Peyer's patch (tissue), 4 donors: ENCODE measurements around the gene OXT.

Experiments used
- CTCF ChIP-seq, 6 experiments: fragments of 450-650 bp in 4 of 6; fragments of 200-600 bp in 2 of 6; sonication (generic) in 1 of 6; IDR thresholded peaks; one replicate each; pipeline ENCODE4 v1.5.1; 2017 to 2019; ENCODE audit warnings: antibody characterized with exemption in 6 of 6, mild to moderate bottlenecking in 3 of 6, moderate library complexity in 1 of 6
- POLR2A ChIP-seq, 2 donors: fragments of 450-650 bp; IDR thresholded peaks; one replicate each; pipeline ENCODE4 v1.5.1; 2017; ENCODE audit warnings: antibody characterized with exemption in 2 of 2, mild to moderate bottlenecking in 2 of 2, moderate library complexity in 2 of 2

GRCh38 chr20:3088031-3088430 lies 16.6 kb downstream of the OXT start:
- no peak for TF ChIP-seq CTCF (IDR thresholded peaks at IDR 0.05)
- TF ChIP-seq POLR2A (IDR thresholded peaks at IDR 0.05) = no peak
